ENCODE results near the gene HEPACAM.

DNA sequence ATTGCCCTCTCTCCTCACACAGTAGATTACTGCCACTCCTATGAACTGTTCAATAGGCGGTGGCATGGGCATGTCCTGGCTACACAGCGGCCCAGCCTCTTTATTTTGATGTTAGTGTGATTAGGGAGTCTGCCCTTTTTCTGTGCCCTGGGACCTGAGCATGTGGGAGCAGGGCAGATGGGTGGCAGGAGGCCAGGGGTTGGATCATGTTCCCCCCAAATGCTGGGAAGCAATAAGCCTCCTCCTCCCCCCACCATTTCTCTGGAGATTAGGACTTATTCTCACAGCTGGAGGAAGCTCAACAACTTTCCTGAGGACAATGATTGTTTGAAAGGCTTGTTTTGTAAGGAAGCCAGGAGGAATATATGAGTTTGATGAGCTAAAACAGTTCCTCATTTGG, 15.9 kb downstream of the HEPACAM start:
- TF ChIP-seq CTCF (IDR thresholded peaks at IDR 0.05) (no peak), EP300 (IDR thresholded peaks at IDR 0.05) (no peak)

All from tibial nerve (tissue), 4 donors.